GM23248 (cell line): Measurements from ENCODE around the gene TAB2. TPM values are rescaled to one million over a fixed set of nuclear protein-coding genes. Genes with fewer than 3 reads are reported as not detected.

Experiments used
- DNase-seq: peaks from one replicate; pipeline ENCODE4 v3.0.0-alpha.2; 2015
- H2AFZ ChIP-seq: fragments of 200-600 bp; sonication (generic); 2 replicates; pipeline ENCODE4 v1.6.1; 2016; ENCODE audit warnings: antibody characterized with exemption
- H3F3A ChIP-seq: fragments of 200-600 bp; sonication (generic); 2 replicates; pipeline ENCODE4 v1.6.1; 2016; ENCODE audit warnings: mild to moderate bottlenecking, antibody characterized with exemption, mixed run types; ENCODE audit not compliant: insufficient read depth
- H3K27ac ChIP-seq: fragments of 200-600 bp; sonication (generic); 2 replicates; pipeline ENCODE4 v1.5.1; 2016; ENCODE audit warnings: mild to moderate bottlenecking
- H3K27me3 ChIP-seq: fragments of 200-600 bp; sonication (generic); replicated peaks from 2 replicates; pipeline ENCODE4 v1.6.1; 2016; ENCODE audit warnings: mild to moderate bottlenecking; ENCODE audit not compliant: insufficient read depth
- H3K36me3 ChIP-seq: fragments of 200-600 bp; sonication (generic); 2 replicates; pipeline ENCODE4 v1.6.1; 2016; ENCODE audit warnings: low read depth, mild to moderate bottlenecking
- H3K4me1 ChIP-seq: fragments of 200-600 bp; sonication (generic); 2 replicates; pipeline ENCODE4 v1.6.1; 2016; ENCODE audit warnings: mild to moderate bottlenecking; ENCODE audit not compliant: insufficient read depth
- H3K4me2 ChIP-seq: fragments of 200-600 bp; sonication (generic); one replicate; pipeline ENCODE4 v1.6.1; 2016; ENCODE audit warnings: mild to moderate bottlenecking; ENCODE audit not compliant: unreplicated experiment
- H3K4me3 ChIP-seq: fragments of 200-600 bp; sonication (generic); 2 replicates; pipeline ENCODE4 v1.5.1; 2016; ENCODE audit warnings: mild to moderate bottlenecking
- H3K79me2 ChIP-seq: fragments of 200-600 bp; sonication (generic); 2 replicates; pipeline ENCODE4 v1.6.1; 2016; ENCODE audit warnings: mild to moderate bottlenecking; ENCODE audit not compliant: insufficient read depth
- H3K9ac ChIP-seq: fragments of 200-600 bp; sonication (generic); 2 replicates; pipeline ENCODE4 v1.6.1; 2016; ENCODE audit warnings: mild to moderate bottlenecking
- H3K9me2 ChIP-seq: fragments of 200-600 bp; sonication (generic); 2 replicates; pipeline ENCODE4 v1.6.1; 2016; ENCODE audit warnings: mixed run types, mild to moderate bottlenecking, moderate library complexity; ENCODE audit not compliant: insufficient read depth
- H3K9me3 ChIP-seq: fragments of 200-600 bp; sonication (generic); one replicate; pipeline ENCODE4 v1.6.1; 2017; ENCODE audit warnings: low read depth
- H4K20me1 ChIP-seq: fragments of 200-600 bp; sonication (generic); 2 replicates; pipeline ENCODE4 v1.6.0; 2016; ENCODE audit not compliant: insufficient read depth
- EZH2 ChIP-seq: fragments of 200-600 bp; sonication (generic); IDR thresholded peaks from 2 replicates; pipeline ENCODE4 v1.6.1; 2018; ENCODE audit warnings: antibody characterized with exemption, mild to moderate bottlenecking; ENCODE audit not compliant: insufficient read depth, poor library complexity, severe bottlenecking
- EZH2phosphoT487 ChIP-seq: fragments of 200-600 bp; sonication (generic); IDR thresholded peaks from 2 replicates; pipeline ENCODE4 v1.6.1; 2018; ENCODE audit warnings: antibody characterized with exemption, moderate library complexity, mild to moderate bottlenecking, low read depth; ENCODE audit not compliant: insufficient read depth
- WGBS, 2 experiments: methylation state at CpG; one replicate each; pipeline ENCODE4 v1.1.6; 2015 to 2017; ENCODE audit warnings: low lambda C conversion rate in 2 of 2, low coverage in 1 of 2; ENCODE audit errors: missing lambda C conversion rate in 2 of 2; 5-methylcytosine and 5-hydroxymethylcytosine counted together
- in situ Hi-C: fragments of 300-500 bp; cut with MboI; formaldehyde crosslinking; loops from 2 replicates; pipeline ENCODE4 v1.15.0; 2020
- polyA plus RNA-seq: library from polyadenylated mRNA; unstranded; fragments of >200 nt; fragmentation: Nextera tagmentation; extraction: Ambion mirVana; gene quantifications from 2 replicates; pipeline ENCODE4 v1.2.1, GENCODE V29; 2016
- total RNA-seq: library from RNA; depleted of rRNA; stranded (reverse); fragments of >200 nt; shearing (Covaris generic); gene quantifications from 2 replicates; pipeline ENCODE4 v1.2.3, GENCODE V29; 2014

Gene TAB2
- total and polyA plus RNA-seq, 2 experiments from 2014 or later: 11.6 to 28.4 TPM

DNA sequence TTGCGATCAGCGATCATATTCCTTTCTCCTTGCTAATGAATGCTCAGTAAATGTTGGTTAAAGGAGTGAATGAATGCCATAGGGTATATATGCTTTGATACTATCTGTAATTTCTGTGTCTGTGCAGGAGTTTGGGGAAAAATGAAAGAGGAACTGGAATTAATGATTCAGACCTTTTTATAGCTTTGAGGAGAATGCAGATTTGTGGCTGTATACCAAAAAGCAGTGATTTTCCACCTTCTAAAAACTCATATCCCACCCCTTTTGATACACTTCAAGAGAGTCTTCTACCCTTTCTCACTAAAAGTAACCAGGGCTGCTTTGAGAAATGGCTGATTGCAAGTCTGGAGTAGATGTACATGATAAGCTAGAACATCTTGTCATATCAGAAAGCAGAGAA, 56.0 kb downstream of the TAB2 start:
- H3K4me3 ChIP-seq: no peak overlapping the region
- H3K36me3 ChIP-seq: peaks cover 16% of the 10 kb centered on the region
- no peak overlapping the region for H3K27ac ChIP-seq
- no peaks in the 10 kb centered on the region for H3K4me1 ChIP-seq
- H3F3A ChIP-seq: 0 out of 2 replicates have a peak, but pooled peaks cover 3% of the 10 kb centered on the region
- no peaks in the 10 kb centered on the region for H3K9me2 ChIP-seq
- no peaks in the 10 kb centered on the region for H4K20me1 ChIP-seq
- H3K4me2 ChIP-seq: no peak overlapping the region
- no peaks in the 10 kb centered on the region for H3K27me3 ChIP-seq
- TF ChIP-seq EZH2 (no peak), EZH2phosphoT487 (no peak)
- DNase-seq: no peak
- H2AFZ ChIP-seq: no peak overlapping the region
- no peaks in the 10 kb centered on the region for H3K9me3 ChIP-seq
- no peak overlapping the region for H3K9ac ChIP-seq
- peaks cover 95% of the 10 kb centered on the region for H3K79me2 ChIP-seq
- 99 to 100% methylated on average over 2 of the region's 2 CpGs for WGBS, 2 experiments
- in situ Hi-C loops: no loop called here

DNA sequence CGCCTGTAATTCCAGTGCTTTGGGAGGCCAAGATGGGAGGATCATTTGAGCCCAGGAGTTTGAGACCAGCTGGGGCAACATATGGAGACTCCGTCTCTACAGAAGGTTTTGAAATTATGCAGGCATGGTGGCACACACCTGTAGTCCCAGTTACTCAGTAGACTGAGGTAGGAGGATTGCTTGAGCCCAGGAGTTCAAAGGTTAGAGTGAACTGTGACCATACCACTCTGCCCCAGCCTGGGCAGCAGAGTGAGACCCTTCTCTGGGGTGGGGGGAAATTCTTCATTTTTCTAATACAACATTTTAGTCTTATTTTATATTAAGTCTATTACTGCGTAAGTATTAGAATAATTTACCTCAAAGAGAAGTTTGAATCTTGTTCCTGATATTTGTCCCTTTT, 62.5 kb downstream of the TAB2 start:
- Histone ChIP-seq H3K4me1 (no peaks in the 10 kb centered on the region), H3F3A (0 out of 2 replicates have a peak, but pooled peaks cover 3% of the 10 kb centered on the region), H3K4me3 (no peak overlapping the region), H3K9ac (no peak overlapping the region), H3K79me2 (peaks cover 93% of the 10 kb centered on the region), H3K27me3 (no peaks in the 10 kb centered on the region), H3K9me2 (no peaks in the 10 kb centered on the region), H2AFZ (no peak overlapping the region), H3K4me2 (no peak overlapping the region), H3K9me3 (no peaks in the 10 kb centered on the region), H3K36me3 (peaks cover 37% of the 10 kb centered on the region), H4K20me1 (peaks cover 3% of the 10 kb centered on the region; the same call in 1 of the 2 replicates), H3K27ac (no peak overlapping the region)
- in situ Hi-C loops: no loop called here
- 96 to 100% methylated on average over 3 of the region's 3 CpGs for WGBS, 2 experiments
- no peak for DNase-seq
- no peak for TF ChIP-seq EZH2
- TF ChIP-seq EZH2phosphoT487: no peak

GRCh38 chr6:149380523-149380922, 63.0 kb downstream of the TAB2 start:
- no peak overlapping the region for H3K27ac ChIP-seq
- peak; percentile 22 for DNase-seq
- H3K4me1 ChIP-seq: no peaks in the 10 kb centered on the region
- no peaks in the 10 kb centered on the region for H3K27me3 ChIP-seq
- H3K4me2 ChIP-seq: no peak overlapping the region
- no peak overlapping the region for H3K4me3 ChIP-seq
- H3K9me2 ChIP-seq: no peaks in the 10 kb centered on the region
- H2AFZ ChIP-seq: no peak overlapping the region
- H3K9me3 ChIP-seq: no peaks in the 10 kb centered on the region
- H3K9ac ChIP-seq: no peak overlapping the region
- 0 out of 2 replicates have a peak, but pooled peaks cover 3% of the 10 kb centered on the region for H3F3A ChIP-seq
- H4K20me1 ChIP-seq: peaks cover 3% of the 10 kb centered on the region; the same call in 1 of the 2 replicates
- peaks cover 94% of the 10 kb centered on the region for H3K79me2 ChIP-seq
- in situ Hi-C loops: no loop called here
- TF ChIP-seq EZH2 (no peak), EZH2phosphoT487 (no peak)
- peaks cover 37% of the 10 kb centered on the region for H3K36me3 ChIP-seq

DNA sequence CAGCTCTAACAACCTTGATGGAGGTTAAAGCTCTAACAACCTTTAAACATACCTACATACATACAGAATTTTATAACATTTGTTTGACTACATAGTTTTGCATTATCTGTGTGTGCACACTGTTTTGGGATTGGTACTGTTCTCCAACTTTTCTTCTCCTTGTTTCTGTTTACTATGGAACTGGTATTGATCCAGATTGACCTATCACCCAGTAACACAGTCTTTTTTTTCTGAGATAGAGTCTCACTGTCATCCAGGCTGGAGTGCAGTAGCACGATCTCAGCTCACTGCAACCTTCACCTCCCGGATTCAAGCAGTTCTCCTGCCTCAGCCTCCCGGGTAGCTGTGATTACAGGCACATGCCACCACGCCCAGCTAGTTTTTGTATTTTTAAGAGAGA, 65.9 kb downstream of the TAB2 start:
- H3K36me3 ChIP-seq: peaks cover 39% of the 10 kb centered on the region
- no peaks in the 10 kb centered on the region for H3K4me1 ChIP-seq
- no peaks in the 10 kb centered on the region for H3K9me2 ChIP-seq
- H3K4me2 ChIP-seq: no peak overlapping the region
- H3K9me3 ChIP-seq: no peaks in the 10 kb centered on the region
- no peaks in the 10 kb centered on the region for H3F3A ChIP-seq
- no peak overlapping the region for H3K4me3 ChIP-seq
- H3K27me3 ChIP-seq: no peaks in the 10 kb centered on the region
- no peak overlapping the region for H3K27ac ChIP-seq
- 79 to 94% methylated on average over 4 of the region's 4 CpGs for WGBS, 2 experiments
- H3K79me2 ChIP-seq: peaks cover 97% of the 10 kb centered on the region
- no peak for DNase-seq
- peaks cover 8% of the 10 kb centered on the region; the same call in 1 of the 2 replicates for H4K20me1 ChIP-seq
- in situ Hi-C loops: no loop called here
- no peak overlapping the region for H2AFZ ChIP-seq
- no peak overlapping the region for H3K9ac ChIP-seq
- no peak for TF ChIP-seq EZH2
- TF ChIP-seq EZH2phosphoT487: no peak

GRCh38 chr6:149384464-149384863, 67.0 kb downstream of the TAB2 start:
- Histone ChIP-seq H3K9me2 (no peaks in the 10 kb centered on the region), H3K9ac (no peak overlapping the region), H3K4me2 (no peak overlapping the region), H3K36me3 (peaks cover 28% of the 10 kb centered on the region), H3K9me3 (no peaks in the 10 kb centered on the region), H3F3A (no peaks in the 10 kb centered on the region), H4K20me1 (peaks cover 8% of the 10 kb centered on the region; the same call in 1 of the 2 replicates), H3K79me2 (peaks cover 98% of the 10 kb centered on the region), H3K27ac (no peak overlapping the region), H3K27me3 (no peaks in the 10 kb centered on the region), H3K4me1 (peaks cover 1% of the 10 kb centered on the region; the same call in 1 of the 2 replicates), H2AFZ (no peak overlapping the region), H3K4me3 (no peak overlapping the region)
- DNase-seq: no peak
- TF ChIP-seq EZH2: no peak
- no peak for TF ChIP-seq EZH2phosphoT487
- in situ Hi-C loops: no loop called here
